Heart left ventricle (tissue), 16 donors: ENCODE data around the gene WHAMM. TPM values are rescaled to one million over a fixed set of nuclear protein-coding genes. Genes with fewer than 3 reads are reported as not detected.
A peak's percentile ranks its signal among the peaks of the same experiment; 100 is the strongest.

Source experiments
- ATAC-seq, 4 donors: fragments of 200-7000 bp; cut with Tn5 transposase; one replicate each; pipeline ENCODE4 v1.9.1; 2020 to 2022; ENCODE audit warnings: moderate library complexity in 4 of 4, mild to moderate bottlenecking in 3 of 4, moderate number of reproducible peaks in 1 of 4
- DNase-seq, 5 donors: peaks; one replicate each; pipeline ENCODE4 v3.0.0-alpha.2; 2020
- H3K27ac ChIP-seq, 12 donors: fragments of 200-600 bp; sonication (generic) in 4 of 12; one replicate each; pipeline versions ENCODE4 v1.5.0 to v1.8.0; 2016 to 2022; ENCODE audit warnings: mild to moderate bottlenecking in 2 of 12
- H3K27me3 ChIP-seq, 9 donors: fragments of 200-600 bp; sonication (generic) in 2 of 9; one replicate each; pipeline versions ENCODE4 v1.5.1 to v1.8.0; 2016 to 2022; ENCODE audit warnings: mild to moderate bottlenecking in 3 of 9
- H3K36me3 ChIP-seq, 9 donors: fragments of 200-600 bp; sonication (generic) in 2 of 9; one replicate each; pipeline versions ENCODE4 v1.5.0 to v1.8.0; 2018 to 2022; ENCODE audit warnings: mild to moderate bottlenecking in 2 of 9
- H3K4me1 ChIP-seq, 12 donors: fragments of 200-600 bp; sonication (generic) in 4 of 12; one replicate each; pipeline versions ENCODE4 v1.5.0 to v1.8.0; 2016 to 2022; ENCODE audit warnings: mild to moderate bottlenecking in 3 of 12
- H3K4me3 ChIP-seq, 12 donors: fragments of 200-600 bp; sonication (generic) in 4 of 12; one replicate each; pipeline versions ENCODE4 v1.5.0 to v1.8.0; 2017 to 2022; ENCODE audit warnings: mild to moderate bottlenecking in 9 of 12, moderate library complexity in 4 of 12
- H3K9me3 ChIP-seq, 12 donors: fragments of 200-600 bp; sonication (generic) in 4 of 12; one replicate each; pipeline versions ENCODE4 v1.5.0 to v1.8.0; 2016 to 2022; ENCODE audit warnings: mild to moderate bottlenecking in 1 of 12
- POLR2A ChIP-seq, 2 donors: fragments of 450-650 bp; IDR thresholded peaks; one replicate each; pipeline ENCODE4 v1.6.1; 2017; ENCODE audit warnings: antibody characterized with exemption in 2 of 2, mild to moderate bottlenecking in 2 of 2, moderate library complexity in 2 of 2
- WGBS, 4 donors: extraction: QIAGEN DNeasy Blood & Tissue Kit in 2 of 4; methylation state at CpG; one replicate each; pipeline versions ENCODE4 v1.1.5 to v1.1.7; 2013 to 2018; 5-methylcytosine and 5-hydroxymethylcytosine counted together
- intact Hi-C, 10 donors: fragments of 100-400 bp; cut with DNase I; formaldehyde crosslinking; loops; one replicate each; pipeline versions ENCODE4 v1.11.1 to v1.14.2; 2022
- polyA plus RNA-seq, 2 donors: library from polyadenylated mRNA; stranded (reverse); fragments of 200-250 nt; gene quantifications; one replicate each; pipeline ENCODE4 v1.2.3, GENCODE V29; 2013
- total RNA-seq, 9 donors: library from RNA; depleted of rRNA in 2 of 9; stranded (reverse); fragments of >200 nt in 2 of 9; fragmentation: NEBNext Ultra II Directional in 3 of 9; extraction: Animal tissue kit (Norgen Biotek cat#: 25700) in 3 of 9; gene quantifications; one replicate each; pipeline versions ENCODE4 v1.1.0 to v1.2.4, GENCODE V29; 2016 to 2023
- TF ChIP-seq, protein P1 (sequence below), 12 donors: fragments of 200-600 bp; sonication (generic) in 4 of 12; IDR thresholded peaks; one replicate each; pipeline versions ENCODE4 v1.5.0 to v1.8.0; 2018 to 2022; ENCODE audit warnings: antibody characterized with exemption in 12 of 12, mild to moderate bottlenecking in 5 of 12
- donor health status: ischemic (EF 13 %, LVEDD 7.1; RV severe dilation, severe dysfunction).
- donor health status: healthy with polysubstance abuse.
- donor health status: DM: no; HTN: yes; CAD: no.
- donor health status: DM: no; HTN: no; CAD: no.
- donor health status: ischemic (EF 25% LVEDD 6.9; RV normal size, moderate dysfunction).
- donor health status: ischemic (EF 25% LVEDD 5.7; RV mildly dilated, moderate dysfunction).
- donor health status: healthy.
- donor health status: DM: yes; HTN: yes; CAD: no.
- donor health status: ischemic (EF 35%, LVEDD 5.7; RV mildly dilated, moderate dysfunction).
- donor health status: nonischemic (EF 11% LVEDD 7.7; RV severe dilation, severe dysfunction).
- donor health status: DM: yes; HTN: yes; CAD: no.
- donor health status: PGD.
- donor health status: ischemic (EF 29% LVEDD 5.4; RV normal size, mild dysfunction).
- donor health status: nonischemic (EF 23%, LVEDD 6.1; RV moderate dilation, normal function).

The WHAMM gene
- total and polyA plus RNA-seq, 11 donors, result 2.8 to 9.1 (median 6.3) TPM

DNA sequence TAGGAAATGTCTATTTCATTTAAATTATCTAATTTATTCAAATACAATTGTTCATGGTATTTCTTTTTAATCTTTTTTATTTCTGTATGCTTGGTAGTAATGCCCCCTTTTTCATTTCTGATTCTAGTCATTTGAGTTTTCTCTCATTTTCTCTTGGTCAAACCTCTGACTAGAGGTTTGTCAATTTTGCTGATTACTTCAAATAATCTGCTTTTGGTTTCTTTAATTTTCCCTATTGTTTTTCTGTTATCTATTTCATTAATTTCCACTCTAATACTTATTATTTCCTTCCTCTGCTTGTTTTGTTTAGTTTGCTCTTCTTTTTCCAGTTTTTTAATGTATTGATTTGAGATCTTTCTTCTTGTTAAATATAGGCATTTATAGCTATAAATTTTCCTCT, 15.7 kb upstream of the WHAMM start:
- Histone ChIP-seq H3K36me3 (peaks cover 0 to 25% (median 0%) of the 10 kb centered on the region in 9 donors), H3K4me3 (no peak overlapping the region), H3K27me3 (no peaks in the 10 kb centered on the region), H3K4me1 (peaks cover 0 to 8% (median 0%) of the 10 kb centered on the region in 12 donors), H3K27ac (no peak overlapping the region), H3K9me3 (peaks cover 0 to 15% (median 0%) of the 10 kb centered on the region in 12 donors)
- no peak for TF ChIP-seq POLR2A (IDR thresholded peaks at IDR 0.05)
- TF ChIP-seq, protein P1, sequence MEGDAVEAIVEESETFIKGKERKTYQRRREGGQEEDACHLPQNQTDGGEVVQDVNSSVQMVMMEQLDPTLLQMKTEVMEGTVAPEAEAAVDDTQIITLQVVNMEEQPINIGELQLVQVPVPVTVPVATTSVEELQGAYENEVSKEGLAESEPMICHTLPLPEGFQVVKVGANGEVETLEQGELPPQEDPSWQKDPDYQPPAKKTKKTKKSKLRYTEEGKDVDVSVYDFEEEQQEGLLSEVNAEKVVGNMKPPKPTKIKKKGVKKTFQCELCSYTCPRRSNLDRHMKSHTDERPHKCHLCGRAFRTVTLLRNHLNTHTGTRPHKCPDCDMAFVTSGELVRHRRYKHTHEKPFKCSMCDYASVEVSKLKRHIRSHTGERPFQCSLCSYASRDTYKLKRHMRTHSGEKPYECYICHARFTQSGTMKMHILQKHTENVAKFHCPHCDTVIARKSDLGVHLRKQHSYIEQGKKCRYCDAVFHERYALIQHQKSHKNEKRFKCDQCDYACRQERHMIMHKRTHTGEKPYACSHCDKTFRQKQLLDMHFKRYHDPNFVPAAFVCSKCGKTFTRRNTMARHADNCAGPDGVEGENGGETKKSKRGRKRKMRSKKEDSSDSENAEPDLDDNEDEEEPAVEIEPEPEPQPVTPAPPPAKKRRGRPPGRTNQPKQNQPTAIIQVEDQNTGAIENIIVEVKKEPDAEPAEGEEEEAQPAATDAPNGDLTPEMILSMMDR (IDR thresholded peaks at IDR 0.05), result no peak
- ATAC-seq (no peak), DNase-seq (no peak)
- intact Hi-C loops, result loop anchor here in 1 of 10 donors (2.0 kb wide), 1 partner anchor 31 kb away; no protein-coding TSS in a partner anchor

DNA sequence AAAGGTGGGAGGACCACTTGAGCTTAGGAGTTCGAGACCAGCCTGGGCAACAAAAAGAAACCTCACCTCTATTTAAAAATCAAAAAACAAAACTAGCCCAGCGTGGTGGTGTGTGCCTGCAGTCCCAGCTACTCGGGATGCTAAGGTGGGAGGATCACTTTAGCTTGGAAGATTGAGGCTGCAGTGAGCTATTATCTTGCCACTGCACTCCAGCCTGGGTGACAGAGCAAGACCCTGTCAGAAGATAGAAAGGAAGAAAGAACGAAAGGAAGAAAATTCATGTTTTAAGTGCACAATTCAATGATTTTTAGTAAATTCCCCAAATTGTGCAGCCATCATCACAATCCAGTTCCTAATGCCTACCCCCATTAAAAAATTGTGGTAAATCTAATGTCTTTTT, 11.3 kb upstream of the WHAMM start:
- no peak for ATAC-seq
- Histone ChIP-seq H3K27ac (no peak overlapping the region), H3K4me3 (no peak overlapping the region), H3K36me3 (peaks cover 0 to 22% (median 0%) of the 10 kb centered on the region in 9 donors), H3K9me3 (peaks cover 0 to 14% (median 0%) of the 10 kb centered on the region in 12 donors), H3K4me1 (peaks cover 0 to 49% (median 9%) of the 10 kb centered on the region in 12 donors), H3K27me3 (no peaks in the 10 kb centered on the region)
- TF ChIP-seq, protein P1 (IDR thresholded peaks at IDR 0.05), result no peak
- TF ChIP-seq POLR2A (IDR thresholded peaks at IDR 0.05), result no peak
- intact Hi-C loops, result no loop called here
- no peak for DNase-seq
- WGBS, 4 donors, result 46 to 60% (median 58%) methylated on average over 4 of the region's 4 CpGs

DNA sequence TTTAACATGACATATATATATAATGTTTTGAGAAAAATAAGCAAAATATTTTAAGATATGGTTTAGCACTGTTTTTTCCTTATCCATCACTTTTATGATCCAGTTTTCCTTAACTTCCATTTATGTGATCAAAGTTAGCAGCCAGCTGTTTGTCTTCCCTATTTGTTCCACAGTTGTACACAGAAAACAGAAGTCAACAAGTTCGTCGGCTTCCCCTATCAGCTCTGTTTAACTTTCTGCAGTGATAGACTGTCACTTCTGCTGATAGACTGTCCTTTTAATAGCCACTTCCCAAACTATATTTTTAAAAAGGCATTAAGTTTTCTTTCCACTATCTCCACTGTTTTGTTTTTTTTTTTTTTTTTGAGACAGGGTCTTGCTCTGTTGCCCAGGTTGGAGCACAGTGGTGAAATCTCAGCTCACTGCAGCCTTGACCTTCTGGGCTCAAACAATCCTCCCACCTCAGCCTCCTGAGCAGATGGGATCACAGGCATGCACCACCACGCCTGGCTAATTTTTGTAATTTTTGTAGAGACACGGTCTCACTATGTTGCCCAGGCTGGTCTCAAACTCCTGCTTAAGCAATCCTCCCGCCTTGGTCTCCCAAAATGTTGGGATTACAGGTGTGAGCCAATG, 10.8 kb upstream of the WHAMM start:
- Histone ChIP-seq H3K36me3 (peaks cover 0 to 18% (median 0%) of the 10 kb centered on the region in 9 donors), H3K27ac (peak overlapping the region in 3 of 12 donors; percentile 1 to 58 (median 52)), H3K27me3 (no peaks in the 10 kb centered on the region), H3K4me3 (no peak overlapping the region), H3K9me3 (peaks cover 0 to 9% (median 0%) of the 10 kb centered on the region in 12 donors), H3K4me1 (peaks cover 0 to 49% (median 9%) of the 10 kb centered on the region in 12 donors)
- TF ChIP-seq, protein P1 (IDR thresholded peaks at IDR 0.05), result no peak
- TF ChIP-seq POLR2A (IDR thresholded peaks at IDR 0.05), result no peak
- ATAC-seq (no peak), DNase-seq (no peak)
- WGBS, 4 donors, result 51 to 68% (median 56%) methylated on average over 5 of the region's 5 CpGs
- intact Hi-C loops, result no loop called here

- 41 to 56% (median 50%) methylated on average over 7 of the region's 7 CpGs for WGBS, 4 donors
- peaks cover 0 to 2% (median 0%) of the 10 kb centered on the region in 12 donors for H3K9me3 ChIP-seq
- peaks cover 0 to 49% (median 9%) of the 10 kb centered on the region in 12 donors for H3K4me1 ChIP-seq
- H3K36me3 ChIP-seq, result peaks cover 0 to 16% (median 0%) of the 10 kb centered on the region in 9 donors
- no peaks in the 10 kb centered on the region for H3K27me3 ChIP-seq
- ATAC-seq, result peak; percentile 37 to 68 (median 49)
- H3K27ac ChIP-seq, result peak overlapping the region in 6 of 12 donors; percentile 1 to 67 (median 52)
- no peak overlapping the region for H3K4me3 ChIP-seq
- no peak for TF ChIP-seq POLR2A (IDR thresholded peaks at IDR 0.05)
- TF ChIP-seq, protein P1 (IDR thresholded peaks at IDR 0.05), result no peak
- intact Hi-C loops, result no loop called here
- DNase-seq, result peak in 2 of 5 donors; percentile 22 to 26
Measured at GRCh38 chr15:82799183-82799841, 10.1 kb upstream of the WHAMM start.
